Measurements from ENCODE around the gene RNF217.

Gene RNF217

DNA sequence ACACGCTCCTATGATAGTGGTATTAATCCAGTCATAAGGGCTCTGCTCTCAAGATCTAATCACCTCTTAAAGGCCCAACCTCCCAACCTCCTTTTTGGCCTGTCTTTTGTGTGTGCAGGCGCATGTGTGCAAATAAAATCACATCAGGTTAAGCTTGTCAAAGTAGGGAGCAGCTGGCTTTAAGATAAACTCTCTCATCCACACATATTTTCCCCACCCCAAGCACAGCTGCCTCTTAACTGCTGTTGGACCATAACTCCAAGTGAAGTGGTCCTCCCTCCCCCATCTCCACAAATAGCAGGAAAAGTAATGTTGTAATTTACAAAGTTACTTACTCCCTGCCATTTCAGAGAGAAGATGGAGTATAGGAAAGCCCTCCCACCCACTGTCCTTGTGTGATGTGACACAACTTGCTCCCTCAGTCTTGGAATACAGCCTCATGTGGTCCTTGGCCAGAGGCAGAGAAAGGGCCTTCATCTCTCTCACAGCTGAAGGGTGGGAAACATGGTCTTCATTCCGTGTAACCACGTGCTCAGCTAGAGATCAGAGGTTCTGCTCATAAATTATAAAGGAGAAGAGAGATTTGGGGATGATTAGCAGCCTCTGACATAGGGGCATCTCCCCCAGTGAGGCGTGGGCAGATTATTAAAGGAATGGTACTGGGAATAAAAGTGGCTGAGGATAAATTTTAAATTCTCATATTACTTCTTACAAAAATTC, 116.5 kb downstream of the RNF217 start:
- TF ChIP-seq, protein P1, sequence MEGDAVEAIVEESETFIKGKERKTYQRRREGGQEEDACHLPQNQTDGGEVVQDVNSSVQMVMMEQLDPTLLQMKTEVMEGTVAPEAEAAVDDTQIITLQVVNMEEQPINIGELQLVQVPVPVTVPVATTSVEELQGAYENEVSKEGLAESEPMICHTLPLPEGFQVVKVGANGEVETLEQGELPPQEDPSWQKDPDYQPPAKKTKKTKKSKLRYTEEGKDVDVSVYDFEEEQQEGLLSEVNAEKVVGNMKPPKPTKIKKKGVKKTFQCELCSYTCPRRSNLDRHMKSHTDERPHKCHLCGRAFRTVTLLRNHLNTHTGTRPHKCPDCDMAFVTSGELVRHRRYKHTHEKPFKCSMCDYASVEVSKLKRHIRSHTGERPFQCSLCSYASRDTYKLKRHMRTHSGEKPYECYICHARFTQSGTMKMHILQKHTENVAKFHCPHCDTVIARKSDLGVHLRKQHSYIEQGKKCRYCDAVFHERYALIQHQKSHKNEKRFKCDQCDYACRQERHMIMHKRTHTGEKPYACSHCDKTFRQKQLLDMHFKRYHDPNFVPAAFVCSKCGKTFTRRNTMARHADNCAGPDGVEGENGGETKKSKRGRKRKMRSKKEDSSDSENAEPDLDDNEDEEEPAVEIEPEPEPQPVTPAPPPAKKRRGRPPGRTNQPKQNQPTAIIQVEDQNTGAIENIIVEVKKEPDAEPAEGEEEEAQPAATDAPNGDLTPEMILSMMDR (IDR thresholded peaks at IDR 0.05; ENCODE audit: insufficient read depth, missing control alignments): no peak
- DNase-seq (ENCODE audit: insufficient read length, low spot score) (no peak), FAIRE-seq (peak; percentile 25)

DNA sequence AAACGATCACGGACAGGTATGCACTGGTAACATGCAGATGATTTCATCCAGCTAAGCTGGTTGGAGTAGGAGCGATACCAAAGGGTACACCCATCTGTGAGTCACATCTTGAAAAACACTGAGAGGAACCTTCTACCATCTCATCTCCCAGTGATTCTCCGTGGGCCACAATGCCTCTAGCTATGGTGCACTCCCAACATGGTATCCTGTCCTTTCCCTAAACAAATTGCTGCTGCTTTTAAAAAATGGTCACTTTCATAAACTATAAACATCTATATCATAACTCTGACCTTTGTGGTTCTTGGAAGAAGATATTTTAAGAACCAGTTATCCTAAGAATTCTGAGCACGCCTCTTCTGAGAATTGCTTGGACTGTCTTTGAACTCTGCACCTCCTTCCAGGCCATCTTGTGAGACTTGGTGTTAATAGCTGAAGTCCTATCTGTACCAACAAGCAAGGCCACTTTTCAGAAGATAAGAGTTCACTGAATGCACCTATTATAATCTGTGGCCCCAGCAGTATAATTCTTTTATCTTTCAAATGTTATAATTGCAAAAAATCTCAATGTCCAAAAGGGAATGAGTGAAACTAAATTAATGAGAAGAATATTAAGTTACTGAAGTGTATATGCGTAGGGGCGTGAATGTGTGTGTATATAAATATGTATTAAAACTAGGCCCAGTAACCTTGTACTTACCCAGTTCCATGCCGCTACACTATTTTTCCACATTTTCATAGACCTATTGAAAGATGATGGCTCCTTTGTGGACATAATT, 120.9 kb downstream of the RNF217 start:
- FAIRE-seq (peak; percentile 35), DNase-seq (ENCODE audit: insufficient read length, low spot score) (no peak)
- TF ChIP-seq, protein P1 (IDR thresholded peaks at IDR 0.05; ENCODE audit: insufficient read depth, missing control alignments): no peak

- TF ChIP-seq, protein P1 (IDR thresholded peaks at IDR 0.05; ENCODE audit: insufficient read depth, missing control alignments): no peak
- DNase-seq (ENCODE audit: insufficient read length, low spot score) (no peak), FAIRE-seq (no peak)
These were observed 121.4 kb downstream of the RNF217 start for GRCh38 chr6:125083684-125083990.

DNA sequence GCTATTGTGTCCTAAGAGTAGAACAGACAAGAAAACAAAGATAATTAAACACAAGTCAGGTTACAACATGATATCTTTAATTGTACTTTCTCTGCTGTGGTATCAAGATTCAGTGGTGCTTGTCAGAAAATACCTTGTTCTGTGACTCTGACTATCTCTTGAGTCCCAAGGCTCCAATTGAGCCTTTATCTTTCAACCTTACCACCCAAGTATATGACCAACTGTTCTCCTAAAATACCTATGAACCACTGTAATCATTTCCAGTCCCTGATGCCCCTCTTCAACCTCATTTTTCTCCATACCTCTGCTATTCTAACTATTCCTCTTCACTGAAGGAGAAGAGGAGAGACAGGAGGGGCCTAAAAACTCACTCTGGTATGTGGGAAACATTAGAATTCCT, 124.5 kb downstream of the RNF217 start:
- DNase-seq (ENCODE audit: insufficient read length, low spot score) (no peak), FAIRE-seq (peak; percentile 61)
- TF ChIP-seq, protein P1 (IDR thresholded peaks at IDR 0.05; ENCODE audit: insufficient read depth, missing control alignments): no peak

- DNase-seq (ENCODE audit: insufficient read length, low spot score) (no peak), FAIRE-seq (peak; percentile 25)
- TF ChIP-seq, protein P1 (IDR thresholded peaks at IDR 0.05; ENCODE audit: insufficient read depth, missing control alignments): no peak
These were observed 126.7 kb downstream of the RNF217 start for GRCh38 chr6:125088963-125089362.

DNA sequence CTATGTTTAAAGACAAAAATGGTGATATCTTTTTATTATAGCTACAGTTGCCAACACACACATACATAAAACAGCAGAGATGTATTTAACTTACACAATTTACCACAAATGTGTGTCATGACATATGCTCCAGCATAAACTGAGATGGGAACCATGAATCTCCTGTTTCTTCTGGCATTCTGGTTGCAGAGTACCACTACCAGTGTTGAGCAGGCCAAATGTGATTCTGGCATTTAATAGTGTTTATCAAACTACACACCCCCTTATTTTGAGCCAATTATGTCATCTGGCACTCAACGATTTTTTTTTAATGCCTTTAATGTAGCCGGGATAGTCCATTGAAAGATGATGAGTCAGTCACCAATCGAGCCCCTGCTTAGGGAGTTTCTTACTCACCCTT, 132.3 kb downstream of the RNF217 start:
- no peak for FAIRE-seq
- TF ChIP-seq, protein P1 (IDR thresholded peaks at IDR 0.05; ENCODE audit: insufficient read depth, missing control alignments): no peak
- DNase-seq (ENCODE audit: insufficient read length, low spot score): no peak
